Upper lobe of left lung (tissue), 6 donors: ENCODE data around the gene ADAM12. TPM values are rescaled to one million over a fixed set of nuclear protein-coding genes. Genes with fewer than 3 reads are reported as not detected.

Source experiments
- ATAC-seq, 2 donors: fragments of 200-7000 bp; cut with Tn5 transposase; one replicate each; pipeline ENCODE4 v1.9.1; 2022; ENCODE audit warnings: mild to moderate bottlenecking in 2 of 2, moderate library complexity in 2 of 2; ENCODE audit not compliant: low FRiP score in 2 of 2
- DNase-seq, 2 donors: peaks; one replicate each; pipeline ENCODE4 v3.0.0-alpha.2; 2019 to 2020
- H3K27ac ChIP-seq, 4 donors: fragments of 200-600 bp; sonication (generic); one replicate each; pipeline ENCODE4 v1.5.1; 2016 to 2019
- H3K27me3 ChIP-seq, 4 donors: fragments of 200-600 bp; sonication (generic); one replicate each; pipeline ENCODE4 v1.5.1; 2017 to 2019
- H3K36me3 ChIP-seq, 4 donors: fragments of 200-600 bp; sonication (generic); one replicate each; pipeline ENCODE4 v1.5.1; 2016 to 2019
- H3K4me1 ChIP-seq, 4 donors: fragments of 200-600 bp; sonication (generic); one replicate each; pipeline ENCODE4 v1.5.1; 2018 to 2019
- H3K4me3 ChIP-seq, 4 donors: fragments of 200-600 bp; sonication (generic); one replicate each; pipeline ENCODE4 v1.5.1; 2017 to 2019; ENCODE audit warnings: mild to moderate bottlenecking in 2 of 4, moderate library complexity in 1 of 4
- H3K9me3 ChIP-seq, 4 donors: fragments of 200-600 bp; sonication (generic); one replicate each; pipeline ENCODE4 v1.5.1; 2018 to 2019
- EP300 ChIP-seq, 4 donors: sonication (generic); formaldehyde crosslinking; IDR thresholded peaks; one replicate each; pipeline ENCODE4 v1.5.1; 2017; ENCODE audit warnings: antibody characterized with exemption in 4 of 4, control low read depth in 2 of 4
- POLR2A ChIP-seq, 4 donors: fragments of 450-650 bp; IDR thresholded peaks; one replicate each; pipeline ENCODE4 v1.5.1; 2016 to 2017; ENCODE audit warnings: antibody characterized with exemption in 4 of 4, mild to moderate bottlenecking in 2 of 4
- POLR2AphosphoS5 ChIP-seq, 2 donors: sonication (generic); formaldehyde crosslinking; IDR thresholded peaks; one replicate each; pipeline ENCODE4 v1.5.1; 2017; ENCODE audit warnings: antibody characterized with exemption in 2 of 2
- WGBS, 2 donors: methylation state at CpG; one replicate each; pipeline ENCODE4 v1.1.5; 2017 to 2018; 5-methylcytosine and 5-hydroxymethylcytosine counted together
- total RNA-seq, 6 donors: library from RNA; depleted of rRNA in 4 of 6; stranded (reverse); fragments of >200 nt in 4 of 6; gene quantifications; one replicate each; pipeline versions ENCODE4 v1.1.0 to v1.2.1, GENCODE V29; 2016 to 2021
- TF ChIP-seq, protein P1 (sequence below), 6 experiments: fragments of 450-650 bp in 4 of 6; fragments of 200-600 bp in 2 of 6; sonication (generic) in 2 of 6; IDR thresholded peaks; one replicate each; pipeline ENCODE4 v1.5.1; 2016 to 2019; ENCODE audit warnings: antibody characterized with exemption in 6 of 6
- donor health status: DM: no; HTN: no; CAD: no; lungs with moderate emphysema.
- donor health status: DM: no; HTN: yes; CAD: no; lungs with severe emphysema.

ADAM12 gene
- total RNA-seq, 6 donors from 2014 or later = 0.44 to 3.7 (median 0.82) TPM

DNA sequence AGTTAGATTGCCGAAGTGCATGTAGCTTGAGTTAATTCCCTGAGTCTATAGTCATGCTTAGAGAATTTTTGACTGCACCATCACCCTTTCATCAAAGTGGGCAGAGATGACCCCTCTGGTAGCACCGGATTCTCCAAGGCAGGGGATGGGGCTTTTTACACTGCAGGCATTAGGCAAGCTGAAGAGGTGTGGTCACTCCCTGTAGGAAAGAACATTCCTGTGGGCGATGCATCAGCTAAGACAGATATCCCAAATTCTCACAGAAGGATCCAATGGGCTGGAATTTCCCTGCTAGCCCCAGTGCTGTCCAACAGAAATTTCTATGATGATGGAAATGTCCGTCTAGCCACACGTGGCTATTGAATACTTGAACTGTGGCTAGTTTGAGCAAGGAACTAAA lies 118.2 kb downstream of the ADAM12 start:
- ATAC-seq (no peak), DNase-seq (no peak)
- Histone ChIP-seq H3K27me3 (no peaks in the 10 kb centered on the region), H3K9me3 (no peaks in the 10 kb centered on the region), H3K4me3 (no peak overlapping the region), H3K36me3 (no peaks in the 10 kb centered on the region), H3K27ac (no peak overlapping the region), H3K4me1 (no peaks in the 10 kb centered on the region)
- 92 to 97% methylated on average over 5 of the region's 5 CpGs for WGBS, 2 donors
- TF ChIP-seq EP300 (IDR thresholded peaks at IDR 0.05) = no peak
- TF ChIP-seq POLR2AphosphoS5 (IDR thresholded peaks at IDR 0.05) = no peak

DNA sequence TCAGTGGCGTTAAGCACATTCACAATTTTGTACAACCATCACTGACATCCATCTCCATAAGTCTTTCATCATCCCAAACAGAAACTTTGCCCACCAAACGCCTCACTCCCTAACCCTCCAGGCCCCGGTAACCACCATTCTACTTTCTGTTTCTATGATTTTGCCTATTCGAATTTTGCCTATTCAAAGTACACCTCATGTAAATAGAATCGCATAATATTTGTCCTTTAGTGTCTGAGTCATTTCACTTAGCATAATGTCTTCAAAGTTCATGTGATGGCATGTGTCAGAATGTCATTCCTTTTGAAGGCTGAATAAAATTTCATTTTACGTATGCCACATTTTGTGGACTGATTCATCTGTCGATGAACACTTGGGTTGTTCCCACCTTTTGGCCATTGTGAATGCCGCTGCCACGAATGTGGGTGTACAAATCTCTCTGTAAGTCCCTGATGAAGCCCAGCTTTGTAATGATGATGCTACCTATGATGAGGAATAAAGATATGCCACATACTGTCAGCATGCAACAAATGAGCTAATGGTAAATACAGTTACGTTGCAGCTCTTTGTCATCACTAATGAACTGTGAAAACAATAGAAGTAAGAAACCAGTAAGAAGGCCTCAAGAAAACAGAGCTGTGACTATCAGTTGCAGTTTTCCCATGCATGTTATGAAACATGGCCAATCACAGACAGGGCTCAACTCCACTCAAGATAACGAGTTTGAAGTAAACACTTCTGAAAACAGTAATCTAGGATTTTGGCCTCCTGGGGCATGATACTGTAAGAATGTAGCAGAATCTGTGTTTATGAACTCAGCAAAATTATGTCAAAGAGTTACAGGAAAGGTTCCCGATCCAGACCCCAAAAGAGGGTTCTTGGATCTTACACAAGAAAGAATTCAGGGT lies 120.0 kb downstream of the ADAM12 start:
- ATAC-seq = no peak
- Histone ChIP-seq H3K4me3 (no peak overlapping the region), H3K27me3 (no peaks in the 10 kb centered on the region), H3K36me3 (no peaks in the 10 kb centered on the region), H3K27ac (no peak overlapping the region), H3K9me3 (no peaks in the 10 kb centered on the region), H3K4me1 (no peaks in the 10 kb centered on the region)
- DNase-seq = no peak
- WGBS, 2 donors = 76 to 77% methylated on average over 12 of the region's 12 CpGs
- TF ChIP-seq POLR2A (IDR thresholded peaks at IDR 0.05) (no peak), POLR2AphosphoS5 (IDR thresholded peaks at IDR 0.05) (no peak), EP300 (IDR thresholded peaks at IDR 0.05) (no peak)
- TF ChIP-seq, protein P1, sequence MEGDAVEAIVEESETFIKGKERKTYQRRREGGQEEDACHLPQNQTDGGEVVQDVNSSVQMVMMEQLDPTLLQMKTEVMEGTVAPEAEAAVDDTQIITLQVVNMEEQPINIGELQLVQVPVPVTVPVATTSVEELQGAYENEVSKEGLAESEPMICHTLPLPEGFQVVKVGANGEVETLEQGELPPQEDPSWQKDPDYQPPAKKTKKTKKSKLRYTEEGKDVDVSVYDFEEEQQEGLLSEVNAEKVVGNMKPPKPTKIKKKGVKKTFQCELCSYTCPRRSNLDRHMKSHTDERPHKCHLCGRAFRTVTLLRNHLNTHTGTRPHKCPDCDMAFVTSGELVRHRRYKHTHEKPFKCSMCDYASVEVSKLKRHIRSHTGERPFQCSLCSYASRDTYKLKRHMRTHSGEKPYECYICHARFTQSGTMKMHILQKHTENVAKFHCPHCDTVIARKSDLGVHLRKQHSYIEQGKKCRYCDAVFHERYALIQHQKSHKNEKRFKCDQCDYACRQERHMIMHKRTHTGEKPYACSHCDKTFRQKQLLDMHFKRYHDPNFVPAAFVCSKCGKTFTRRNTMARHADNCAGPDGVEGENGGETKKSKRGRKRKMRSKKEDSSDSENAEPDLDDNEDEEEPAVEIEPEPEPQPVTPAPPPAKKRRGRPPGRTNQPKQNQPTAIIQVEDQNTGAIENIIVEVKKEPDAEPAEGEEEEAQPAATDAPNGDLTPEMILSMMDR (IDR thresholded peaks at IDR 0.05) = no peak

DNA sequence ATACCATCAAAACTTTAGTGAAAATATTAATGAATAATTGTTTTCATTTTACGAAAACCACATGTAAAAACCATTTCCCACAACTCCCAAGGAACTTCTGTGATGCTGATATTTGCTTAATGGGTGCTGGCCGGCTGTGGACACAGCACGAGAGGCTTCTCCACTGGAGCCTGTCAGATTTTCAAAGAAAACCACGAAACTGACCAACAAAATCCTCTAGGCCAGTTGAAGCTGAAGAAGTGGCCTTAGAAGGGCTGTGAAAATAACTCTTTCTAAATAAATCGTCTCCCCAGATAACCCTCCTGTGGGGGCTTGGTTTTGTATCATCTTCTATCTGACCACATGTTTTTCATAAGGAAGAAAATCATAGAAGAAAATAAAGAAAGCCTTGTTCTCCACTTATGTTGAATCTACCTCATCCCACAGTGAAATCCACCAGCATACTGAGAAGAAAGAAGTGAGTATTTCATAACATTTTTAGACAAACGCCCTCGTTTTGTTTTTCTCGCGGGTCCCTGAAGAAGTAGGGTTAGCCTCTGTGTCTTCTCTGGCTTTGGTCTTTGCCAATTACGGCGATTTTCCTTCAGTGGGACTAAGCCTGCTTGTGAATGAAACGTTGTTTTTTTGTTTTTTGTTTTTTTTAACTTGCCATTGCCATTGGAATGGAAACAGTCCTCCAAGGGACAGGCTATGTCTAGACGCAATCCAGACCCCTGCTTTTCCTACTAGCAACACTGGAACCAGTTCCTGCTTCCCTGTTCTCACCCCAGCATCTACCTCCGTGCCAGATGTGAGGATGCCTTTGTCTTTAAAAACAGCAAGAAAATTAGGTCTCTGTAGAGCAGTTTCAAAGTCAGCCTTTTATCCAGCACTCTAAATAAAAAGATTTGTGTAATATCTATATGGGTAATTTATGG lies 123.9 kb downstream of the ADAM12 start:
- ATAC-seq (peak in 1 of 2 donors; percentile 61), DNase-seq (no peak)
- Histone ChIP-seq H3K27ac (no peak overlapping the region), H3K27me3 (no peaks in the 10 kb centered on the region), H3K36me3 (no peaks in the 10 kb centered on the region), H3K9me3 (no peaks in the 10 kb centered on the region), H3K4me3 (no peak overlapping the region), H3K4me1 (no peaks in the 10 kb centered on the region)
- 72 to 75% methylated on average over 14 of the region's 14 CpGs for WGBS, 2 donors
- TF ChIP-seq EP300 (IDR thresholded peaks at IDR 0.05) (no peak), POLR2A (IDR thresholded peaks at IDR 0.05) (no peak)
- TF ChIP-seq, protein P1 (IDR thresholded peaks at IDR 0.05) = no peak

DNA sequence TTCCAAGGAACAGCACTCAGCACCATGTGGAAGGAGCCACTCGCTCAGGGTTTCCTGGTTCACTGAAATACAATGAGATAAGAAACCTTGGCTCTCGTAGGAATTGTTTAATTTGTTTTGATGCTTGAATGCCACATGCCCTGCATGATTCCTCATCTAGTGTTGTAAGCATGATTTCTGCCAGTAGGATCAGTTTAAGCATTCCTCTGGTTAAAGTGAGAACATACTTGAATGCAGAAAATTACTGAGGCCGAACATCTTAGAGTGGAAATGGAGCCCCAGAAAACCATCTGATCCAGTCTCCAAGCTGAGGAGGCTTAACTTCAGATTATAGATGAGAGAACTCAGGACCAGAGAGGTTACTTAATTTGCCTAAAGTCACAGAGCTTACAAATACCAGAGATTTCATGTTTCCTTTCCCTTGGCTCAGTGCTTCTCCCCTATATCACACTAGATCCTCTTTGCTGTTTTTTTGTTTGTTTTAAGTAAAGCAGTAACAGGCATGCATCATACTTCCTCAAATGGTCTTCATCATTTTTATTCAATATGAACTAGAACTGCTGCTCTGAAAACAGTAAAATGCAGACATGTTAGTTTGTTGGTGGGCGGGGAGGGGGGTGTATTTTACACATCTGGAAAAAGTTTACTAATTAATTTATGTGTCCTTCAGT lies 125.1 kb downstream of the ADAM12 start:
- Histone ChIP-seq H3K27me3 (no peaks in the 10 kb centered on the region), H3K9me3 (no peaks in the 10 kb centered on the region), H3K4me1 (no peaks in the 10 kb centered on the region), H3K4me3 (no peak overlapping the region), H3K27ac (no peak overlapping the region), H3K36me3 (no peaks in the 10 kb centered on the region)
- TF ChIP-seq EP300 (IDR thresholded peaks at IDR 0.05) = no peak
- TF ChIP-seq POLR2A (IDR thresholded peaks at IDR 0.05) = no peak
- TF ChIP-seq, protein P1 (IDR thresholded peaks at IDR 0.05) = no peak
- TF ChIP-seq POLR2AphosphoS5 (IDR thresholded peaks at IDR 0.05) = no peak
- ATAC-seq (no peak), DNase-seq (no peak)
- WGBS, 2 donors = 62 to 76% methylated on average over 4 of the region's 4 CpGs
